Stomach (tissue), 9 donors: ENCODE results near the gene MAP2K2. TPM values are rescaled to one million over a fixed set of nuclear protein-coding genes. Genes with fewer than 3 reads are reported as not detected.

Source experiments
- DNase-seq, 2 donors: peaks; one replicate each; pipeline versions ENCODE4 v3.0.0 to v3.0.0-alpha.2; 2013 to 2019
- H3K27ac ChIP-seq, 5 donors: fragments of 200-600 bp in 4 of 5; sonication (generic) in 4 of 5; one replicate each; pipeline ENCODE4 v1.5.1; 2013 to 2019; ENCODE audit warnings: mild to moderate bottlenecking in 1 of 5, moderate library complexity in 1 of 5
- H3K27me3 ChIP-seq, 3 donors: fragments of 200-600 bp; sonication (generic); one replicate each; pipeline ENCODE4 v1.5.1; 2017 to 2019; ENCODE audit warnings: mixed run types in 1 of 3
- H3K36me3 ChIP-seq, 4 donors: fragments of 200-600 bp; sonication (generic); 1 replicate in 3 of 4; 2 replicates in 1 of 4; pipeline ENCODE4 v1.5.1; 2016 to 2019
- H3K4me1 ChIP-seq, 4 donors: fragments of 200-600 bp; sonication (generic); one replicate each; pipeline ENCODE4 v1.5.1; 2016 to 2019
- H3K4me3 ChIP-seq, 4 donors: fragments of 200-600 bp; sonication (generic) in 3 of 4; one replicate each; pipeline ENCODE4 v1.5.1; 2016 to 2019; ENCODE audit warnings: mild to moderate bottlenecking in 1 of 4
- H3K9me3 ChIP-seq, 4 donors: fragments of 200-600 bp; sonication (generic); one replicate each; pipeline ENCODE4 v1.5.1; 2016 to 2019
- EP300 ChIP-seq: sonication (generic); formaldehyde crosslinking; IDR thresholded peaks from one replicate; pipeline ENCODE4 v1.6.1; 2017; ENCODE audit warnings: antibody characterized with exemption
- POLR2A ChIP-seq, 4 donors: fragments of 450-650 bp; IDR thresholded peaks; one replicate each; pipeline ENCODE4 v1.6.1; 2016; ENCODE audit warnings: antibody characterized with exemption in 4 of 4, control low read depth in 2 of 4, mild to moderate bottlenecking in 1 of 4, moderate library complexity in 1 of 4
- POLR2AphosphoS5 ChIP-seq, 3 donors: sonication (generic); formaldehyde crosslinking; IDR thresholded peaks; one replicate each; pipeline ENCODE4 v1.6.1; 2016; ENCODE audit warnings: antibody characterized with exemption in 3 of 3
- WGBS, 5 donors: extraction: QIAGEN DNeasy Blood & Tissue Kit in 3 of 5; methylation state at CpG; one replicate each; pipeline versions ENCODE4 v1.1.5 to v1.1.7; 2013 to 2018; 5-methylcytosine and 5-hydroxymethylcytosine counted together
- intact Hi-C: fragments of 100-400 bp; cut with DNase I; formaldehyde crosslinking; loops from one replicate; pipeline ENCODE4 v1.15.1; 2023; ENCODE audit warnings: low total_unique reads
- polyA plus RNA-seq, 3 donors: library from polyadenylated mRNA; stranded (reverse); fragments of 200-250 nt; gene quantifications; one replicate each; pipeline ENCODE4 v1.2.3, GENCODE V29; 2013
- total RNA-seq, 5 donors: library from RNA; depleted of rRNA; stranded (reverse); fragments of >200 nt; gene quantifications; one replicate each; pipeline versions ENCODE4 v1.1.0 to v1.2.3, GENCODE V29; 2014 to 2016
- TF ChIP-seq, protein P1 (sequence below), 7 experiments: fragments of 450-650 bp in 4 of 7; fragments of 200-600 bp in 3 of 7; sonication (generic) in 3 of 7; IDR thresholded peaks; one replicate each; pipeline ENCODE4 v1.5.1; 2016 to 2019; ENCODE audit warnings: antibody characterized with exemption in 7 of 7, control low read depth in 2 of 7, mild to moderate bottlenecking in 1 of 7
- donor health status: healthy with polysubstance abuse.
- donor health status: Bipolar disorder and iron deficiency.
- donor health status: healthy.

The MAP2K2 gene
- total and polyA plus RNA-seq, 8 donors, result 53.4 to 447 (median 116) TPM

DNA sequence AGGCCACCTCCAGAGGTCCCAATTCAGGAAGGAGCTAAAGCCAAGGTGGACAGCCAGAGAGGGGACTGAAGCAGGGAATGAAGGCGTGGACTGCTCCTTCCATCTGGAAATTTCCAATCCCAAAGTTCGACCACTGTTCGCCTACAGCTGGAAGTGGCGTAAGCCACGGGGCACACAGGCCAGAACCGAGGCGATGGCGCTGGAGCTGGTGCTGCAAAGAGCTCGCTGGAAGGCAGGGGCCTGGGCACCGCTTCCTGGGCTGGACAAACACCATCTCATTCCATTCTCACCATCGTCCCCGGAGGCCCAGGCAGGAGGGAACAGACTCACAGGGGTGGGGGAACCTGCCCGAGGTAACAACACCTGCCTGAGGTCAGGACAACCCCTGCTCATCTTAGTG is 4.2 kb downstream of the MAP2K2 start:
- H3K36me3 ChIP-seq, result peaks cover 24 to 61% (median 48%) of the 10 kb centered on the region in 4 donors

DNA sequence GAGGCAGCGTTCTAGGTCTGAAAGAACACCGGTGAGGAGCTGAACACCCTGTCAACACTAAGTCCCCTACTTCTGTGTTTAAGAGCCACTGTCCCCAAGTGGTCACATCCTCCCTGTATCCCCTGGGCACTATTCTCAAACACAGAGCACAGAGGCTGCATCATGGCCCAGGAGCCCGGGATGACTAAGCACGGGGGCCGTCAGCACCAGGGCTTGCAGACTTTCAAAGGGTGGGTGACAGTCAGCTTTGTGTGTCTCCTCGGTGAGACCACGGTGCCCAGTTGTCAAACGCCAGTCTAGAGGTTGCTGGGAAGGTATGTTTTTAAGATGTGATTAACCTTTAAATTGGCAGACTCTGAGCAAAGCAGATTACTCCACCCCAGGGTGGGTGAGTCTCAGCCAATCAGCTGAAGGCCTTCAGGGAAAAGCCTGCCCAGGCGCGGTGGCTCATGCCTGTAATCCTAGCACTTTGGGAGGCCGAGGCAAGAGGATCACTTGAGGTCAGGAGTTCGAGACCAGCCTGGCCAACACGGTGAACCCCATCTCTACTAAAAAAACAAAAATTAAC is 8.0 kb downstream of the MAP2K2 start:
- 87 to 93% (median 88%) methylated on average over 12 to 13 of the region's 13 CpGs for WGBS, 5 donors
- Histone ChIP-seq H3K27me3 (no peaks in the 10 kb centered on the region), H3K4me1 (peaks cover 0 to 17% (median 10%) of the 10 kb centered on the region in 4 donors), H3K4me3 (no peak overlapping the region), H3K9me3 (no peaks in the 10 kb centered on the region), H3K36me3 (peaks cover 40 to 96% (median 85%) of the 10 kb centered on the region in 4 donors), H3K27ac (peak overlapping the region in 1 of 5 donors; percentile 16)
- TF ChIP-seq EP300 (no peak), POLR2AphosphoS5 (IDR thresholded peaks at IDR 0.05) (no peak), POLR2A (IDR thresholded peaks at IDR 0.05) (no peak)
- TF ChIP-seq, protein P1, sequence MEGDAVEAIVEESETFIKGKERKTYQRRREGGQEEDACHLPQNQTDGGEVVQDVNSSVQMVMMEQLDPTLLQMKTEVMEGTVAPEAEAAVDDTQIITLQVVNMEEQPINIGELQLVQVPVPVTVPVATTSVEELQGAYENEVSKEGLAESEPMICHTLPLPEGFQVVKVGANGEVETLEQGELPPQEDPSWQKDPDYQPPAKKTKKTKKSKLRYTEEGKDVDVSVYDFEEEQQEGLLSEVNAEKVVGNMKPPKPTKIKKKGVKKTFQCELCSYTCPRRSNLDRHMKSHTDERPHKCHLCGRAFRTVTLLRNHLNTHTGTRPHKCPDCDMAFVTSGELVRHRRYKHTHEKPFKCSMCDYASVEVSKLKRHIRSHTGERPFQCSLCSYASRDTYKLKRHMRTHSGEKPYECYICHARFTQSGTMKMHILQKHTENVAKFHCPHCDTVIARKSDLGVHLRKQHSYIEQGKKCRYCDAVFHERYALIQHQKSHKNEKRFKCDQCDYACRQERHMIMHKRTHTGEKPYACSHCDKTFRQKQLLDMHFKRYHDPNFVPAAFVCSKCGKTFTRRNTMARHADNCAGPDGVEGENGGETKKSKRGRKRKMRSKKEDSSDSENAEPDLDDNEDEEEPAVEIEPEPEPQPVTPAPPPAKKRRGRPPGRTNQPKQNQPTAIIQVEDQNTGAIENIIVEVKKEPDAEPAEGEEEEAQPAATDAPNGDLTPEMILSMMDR (IDR thresholded peaks at IDR 0.05), result no peak
- intact Hi-C loops, result no loop called here
- DNase-seq, result no peak

More for the DNA sequence above, 4.2 kb downstream of the MAP2K2 start:
- no peaks in the 10 kb centered on the region for H3K9me3 ChIP-seq
- no peak overlapping the region for H3K4me3 ChIP-seq
- H3K4me1 ChIP-seq, result peaks cover 15 to 49% (median 38%) of the 10 kb centered on the region in 4 donors
- H3K27me3 ChIP-seq, result no peaks in the 10 kb centered on the region
- DNase-seq, result no peak
- intact Hi-C loops, result no loop called here
- WGBS, 5 donors, result 77 to 87% (median 86%) methylated on average over 10 to 13 of the region's 13 CpGs
- no peak overlapping the region for H3K27ac ChIP-seq
- no peak for TF ChIP-seq EP300
- no peak for TF ChIP-seq POLR2A (IDR thresholded peaks at IDR 0.05)
- TF ChIP-seq, protein P1 (IDR thresholded peaks at IDR 0.05), result no peak
- no peak for TF ChIP-seq POLR2AphosphoS5 (IDR thresholded peaks at IDR 0.05)

DNA sequence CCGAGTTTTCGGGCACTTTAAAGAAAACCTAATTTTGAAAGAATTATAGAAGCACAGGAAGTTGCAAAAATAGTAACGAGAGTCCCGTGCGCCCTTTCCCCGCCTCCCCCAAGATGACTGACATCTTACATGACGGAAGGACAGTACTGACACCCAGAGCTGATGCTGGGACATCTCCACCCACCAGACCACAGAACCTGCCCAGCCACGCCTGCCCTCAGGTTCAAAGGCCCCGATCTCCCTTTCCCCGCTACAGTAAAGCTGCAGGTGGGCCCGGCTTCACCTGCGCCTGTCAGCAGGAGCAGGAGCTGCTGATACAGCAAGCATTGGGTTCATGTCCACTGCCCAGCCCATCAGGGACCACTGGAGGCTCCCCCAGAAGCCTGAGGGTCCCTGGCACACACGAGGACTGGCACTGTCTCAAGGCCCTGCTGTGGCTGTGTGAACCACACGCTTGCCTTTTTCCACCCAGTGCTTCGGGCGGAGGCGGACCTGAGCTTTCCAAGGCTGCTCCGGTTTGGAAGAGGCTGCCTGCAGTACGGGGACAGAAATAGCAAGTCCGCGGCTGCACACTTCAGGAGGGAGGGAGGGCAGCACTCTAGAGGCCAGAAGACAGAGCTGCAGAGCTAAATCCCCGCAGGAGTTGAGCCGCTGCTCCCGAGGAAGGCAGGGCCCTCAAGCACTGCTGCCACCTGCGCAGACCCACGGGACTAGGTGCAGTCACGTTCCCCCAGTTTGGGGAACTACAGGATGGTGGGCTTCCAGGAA is 8.7 kb downstream of the MAP2K2 start:
- 73 to 84% (median 78%) methylated on average over 12 to 27 of the region's 27 CpGs for WGBS, 5 donors
- Histone ChIP-seq H3K27me3 (no peaks in the 10 kb centered on the region), H3K9me3 (no peaks in the 10 kb centered on the region), H3K36me3 (peaks cover 45 to 98% (median 91%) of the 10 kb centered on the region in 4 donors), H3K4me3 (no peak overlapping the region), H3K27ac (peak overlapping the region in 2 of 5 donors; percentile 16 to 69), H3K4me1 (peaks cover 0 to 11% (median 5%) of the 10 kb centered on the region in 4 donors)
- intact Hi-C loops, result no loop called here
- peak; percentile 43 to 51 for DNase-seq
- TF ChIP-seq EP300 (no peak), POLR2AphosphoS5 (IDR thresholded peaks at IDR 0.05) (no peak), POLR2A (IDR thresholded peaks at IDR 0.05) (no peak)
- TF ChIP-seq, protein P1 (IDR thresholded peaks at IDR 0.05), result no peak

DNA sequence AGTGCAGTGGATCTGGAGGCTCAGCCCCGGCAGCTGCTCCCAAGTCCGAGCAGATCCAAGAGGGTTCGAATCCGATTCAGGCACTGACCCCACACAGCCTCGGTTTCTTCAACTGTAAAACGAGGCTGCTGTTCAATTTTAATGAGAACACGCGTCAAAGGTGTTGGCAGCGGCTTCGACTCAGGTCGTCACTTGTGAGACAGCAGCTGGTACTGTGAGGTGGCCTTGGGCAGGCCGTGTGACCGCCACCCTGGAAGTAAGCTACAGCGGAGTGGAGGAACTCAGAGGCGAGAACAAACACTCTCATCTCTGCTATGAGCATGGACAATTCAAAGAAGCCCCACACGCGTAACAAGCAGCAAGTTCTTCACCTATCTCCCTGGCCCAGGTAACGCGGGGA is 9.7 kb downstream of the MAP2K2 start:
- Histone ChIP-seq H3K36me3 (peaks cover 55 to 98% (median 92%) of the 10 kb centered on the region in 4 donors), H3K27me3 (no peaks in the 10 kb centered on the region), H3K4me1 (peaks cover 0 to 11% (median 4%) of the 10 kb centered on the region in 4 donors), H3K4me3 (no peak overlapping the region), H3K27ac (peak overlapping the region in 1 of 5 donors; percentile 69), H3K9me3 (no peaks in the 10 kb centered on the region)
- no peak for TF ChIP-seq POLR2A (IDR thresholded peaks at IDR 0.05)
- TF ChIP-seq, protein P1 (IDR thresholded peaks at IDR 0.05), result no peak
- no peak for TF ChIP-seq POLR2AphosphoS5 (IDR thresholded peaks at IDR 0.05)
- TF ChIP-seq EP300, result no peak
- 88 to 93% (median 89%) methylated on average over 19 of the region's 19 CpGs for WGBS, 5 donors
- DNase-seq, result no peak
- intact Hi-C loops, result no loop called here
